DMS79 treated with DMSO at 0.1 percent for 48 hours (cell line): ENCODE data around the gene AADACL4.
A peak's percentile ranks its signal among the peaks of the same experiment; 100 is the strongest.
"Not testable (repeated sequence)": the region's sequence is repeated elsewhere in the genome, so short reads cannot be mapped to it uniquely, and the experiment has no call there.

Experiments used
- DNase-seq: peaks from one replicate; lab custom pipeline; 2025; lab: John Stamatoyannopoulos, UW

Gene AADACL4

GRCh38 chr1:12658531-12659453 is 14.9 kb downstream of the AADACL4 start:
- DNase-seq, result peak; percentile 48

- no peak for DNase-seq
Observed at GRCh38 chr1:12661606-12662219, 17.8 kb downstream of the AADACL4 start.

- no peak for DNase-seq
Observed at GRCh38 chr1:12662556-12662955, 18.7 kb downstream of the AADACL4 start.

GRCh38 chr1:12665511-12665910 is 21.6 kb downstream of the AADACL4 start:
- DNase-seq, result no peak

- no peak for DNase-seq
Observed at GRCh38 chr1:12666141-12666735, 22.4 kb downstream of the AADACL4 start.

DNA sequence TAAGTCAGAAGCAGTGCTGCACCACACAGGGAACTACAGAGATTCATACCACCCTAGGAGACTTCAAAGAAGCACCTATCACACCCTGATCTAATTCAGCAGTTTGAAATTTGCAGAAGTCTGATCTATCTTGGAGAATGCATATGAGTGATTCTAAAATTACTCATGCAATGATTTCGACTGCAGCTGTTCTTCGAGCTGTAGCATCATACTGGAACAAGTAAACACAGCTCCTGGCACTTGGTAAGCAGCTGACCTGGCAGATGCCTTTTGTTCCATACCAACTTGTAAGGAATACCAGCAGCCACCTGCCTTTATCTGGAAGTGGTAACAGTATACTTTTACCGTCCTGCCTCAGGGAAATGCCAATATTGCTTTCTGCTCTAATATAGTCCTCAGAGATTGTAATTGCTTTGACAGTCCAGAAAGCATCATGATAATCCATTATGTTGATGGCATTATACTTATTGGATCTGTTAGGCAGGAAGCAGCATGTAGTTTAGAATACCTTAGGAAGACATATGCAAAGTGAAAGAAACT is 25.7 kb downstream of the AADACL4 start:
- no peak for DNase-seq

DNA sequence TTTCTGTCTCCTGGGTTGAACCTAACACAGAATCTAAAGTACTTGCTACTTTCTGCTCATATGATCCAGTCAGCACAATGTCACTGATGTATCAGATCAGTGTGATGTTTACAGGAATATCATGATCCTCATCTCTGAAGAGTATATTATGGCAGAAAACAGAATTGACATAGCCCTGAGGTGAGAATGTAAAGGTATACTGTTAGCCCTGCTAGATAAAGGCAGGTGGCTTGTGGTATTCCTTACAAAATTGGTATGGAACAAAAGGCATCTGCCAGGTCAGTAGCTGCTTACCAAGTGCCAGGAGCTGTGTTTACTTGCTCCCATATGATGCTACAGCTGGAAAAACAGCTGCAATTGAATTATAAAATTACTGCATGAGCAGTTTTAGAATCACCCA is 30.5 kb downstream of the AADACL4 start:
- no peak for DNase-seq

DNA sequence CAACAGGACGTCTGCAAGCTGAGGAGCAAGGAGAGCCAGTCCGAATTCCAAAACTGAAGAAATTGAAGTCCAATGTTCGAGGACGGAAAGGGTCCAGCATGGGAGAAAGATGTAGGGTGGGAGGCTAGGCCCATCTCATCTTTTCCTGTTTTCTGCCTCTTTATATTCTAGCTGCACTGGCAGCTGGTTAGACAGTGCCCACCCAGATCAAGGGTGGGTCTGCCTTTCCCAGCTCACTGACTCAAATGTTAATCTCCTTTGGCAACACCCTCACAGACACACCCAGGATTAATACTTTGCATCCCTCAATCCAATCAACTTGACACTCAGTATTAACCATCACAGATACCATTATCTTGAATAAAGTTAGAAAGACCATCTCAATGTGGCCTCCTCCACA is 32.2 kb downstream of the AADACL4 start:
- not testable (repeated sequence) for DNase-seq

GRCh38 chr1:12677565-12677964 is 33.7 kb downstream of the AADACL4 start:
- no peak for DNase-seq

DNA sequence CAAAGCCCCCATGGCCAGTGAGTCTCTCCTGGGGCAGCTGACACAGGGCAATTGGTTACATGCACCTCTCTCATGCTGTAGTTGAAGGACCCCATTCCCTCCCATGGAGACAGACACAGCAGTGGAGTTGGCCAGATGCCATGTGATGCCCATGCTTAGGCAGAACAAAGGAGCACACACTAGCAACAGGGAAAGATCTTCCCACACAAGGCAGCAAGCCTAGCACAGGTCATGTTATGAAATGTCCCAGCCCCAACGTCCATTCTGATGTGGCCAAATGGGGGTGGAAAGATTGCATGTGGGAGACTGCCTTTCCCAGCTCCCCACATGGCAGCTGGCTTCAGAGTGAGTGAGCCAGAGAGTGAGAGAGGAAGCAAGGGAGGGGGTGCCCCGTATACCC is 34.5 kb downstream of the AADACL4 start:
- DNase-seq, result no peak

- DNase-seq, result no peak
Observed at GRCh38 chr1:12678820-12679219, 34.9 kb downstream of the AADACL4 start.

DNA sequence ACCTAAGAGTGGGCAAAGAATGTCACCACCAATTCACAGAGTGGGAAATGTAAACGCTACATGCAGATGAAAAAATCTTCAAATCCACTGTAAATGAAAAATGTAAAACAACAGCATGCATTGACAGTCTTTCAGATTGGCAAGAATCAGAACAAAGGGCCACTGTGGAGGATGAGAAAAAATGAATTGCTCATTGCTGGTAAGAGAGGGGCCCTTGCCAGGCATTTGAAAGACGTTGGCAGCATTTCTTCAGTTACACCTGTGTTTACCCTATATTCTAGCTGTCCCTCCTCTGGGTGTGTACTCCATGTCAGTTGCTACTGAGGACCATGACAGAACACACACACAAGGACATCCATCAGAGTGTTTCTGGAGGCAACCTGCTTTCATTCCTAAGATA is 46.3 kb downstream of the AADACL4 start:
- DNase-seq, result no peak

- DNase-seq, result no peak
Observed at GRCh38 chr1:12692967-12693782, 49.3 kb downstream of the AADACL4 start.

GRCh38 chr1:12696658-12697057 is 52.8 kb downstream of the AADACL4 start:
- DNase-seq, result no peak

DNA sequence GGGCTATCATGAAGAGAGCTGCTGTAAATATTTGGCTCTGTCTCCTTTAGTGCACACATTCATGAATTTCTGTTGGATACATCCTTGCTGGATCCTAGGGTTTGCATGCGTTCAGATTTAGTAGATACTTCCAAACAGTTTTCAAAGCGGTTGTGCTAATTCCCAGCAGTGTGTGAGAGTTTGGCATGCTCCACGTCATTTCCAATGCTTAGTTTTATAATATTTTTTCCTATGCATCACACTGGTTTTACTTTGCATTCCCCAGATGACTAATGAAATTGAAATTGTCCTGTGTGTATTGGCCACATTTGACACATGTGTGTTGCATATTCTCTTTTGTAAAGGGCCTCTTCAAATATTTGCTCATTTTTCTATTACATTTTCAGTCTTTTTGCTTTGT is 53.5 kb downstream of the AADACL4 start:
- DNase-seq, result no peak

DNA sequence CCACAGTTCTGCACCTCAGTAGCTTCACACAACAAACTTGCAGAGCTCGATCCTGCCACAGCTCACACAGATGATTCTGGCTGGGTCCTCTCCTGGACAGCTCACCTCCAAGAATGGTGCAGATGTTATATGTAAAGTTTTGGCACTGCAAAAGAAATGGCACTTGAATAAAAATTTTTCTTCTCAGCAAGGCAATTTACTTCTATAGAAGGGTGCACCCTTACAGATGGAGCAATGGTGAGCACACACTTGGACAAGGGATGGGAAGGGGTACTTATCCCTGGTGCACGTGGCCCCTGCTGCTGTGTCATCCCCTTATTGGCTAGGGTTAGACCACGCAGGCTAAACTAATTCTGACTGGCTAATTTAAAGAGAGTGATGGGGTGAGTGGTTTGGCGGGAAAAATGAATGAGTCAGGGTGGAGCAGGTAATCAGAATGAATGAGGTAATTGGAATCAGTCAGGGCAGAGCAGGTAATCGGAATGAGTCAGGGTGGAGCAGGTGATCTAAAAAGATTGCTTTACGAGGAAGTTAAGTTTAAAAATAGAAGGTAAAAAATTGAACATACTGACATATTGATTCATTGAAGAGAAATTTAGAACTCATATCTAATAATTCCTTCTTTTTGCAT is 60.1 kb downstream of the AADACL4 start:
- no peak for DNase-seq

DNA sequence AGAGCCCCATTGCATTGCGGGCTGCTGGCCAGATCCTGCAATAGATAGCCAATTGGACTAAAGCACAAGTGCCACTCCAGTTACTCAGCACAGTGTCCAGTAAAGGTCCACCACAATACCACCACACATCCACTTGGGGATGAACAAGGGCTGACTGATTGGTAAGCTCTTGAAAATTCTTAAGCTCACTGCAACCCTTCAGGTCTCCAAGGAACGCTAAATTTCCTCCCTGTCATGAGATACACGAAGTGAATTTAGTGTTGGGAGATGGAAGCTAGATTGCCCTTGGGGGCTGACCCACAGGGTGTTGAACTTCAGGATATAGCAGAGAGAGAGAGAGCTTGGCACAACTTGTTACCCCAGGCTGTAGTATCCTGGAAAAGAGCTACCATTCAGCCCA is 62.2 kb downstream of the AADACL4 start:
- DNase-seq, result no peak

GRCh38 chr1:12708396-12709090 is 64.7 kb downstream of the AADACL4 start:
- DNase-seq, result no peak

GRCh38 chr1:12709091-12709491 is 65.2 kb downstream of the AADACL4 start:
- no peak for DNase-seq

- DNase-seq, result no peak
Observed at GRCh38 chr1:12709696-12710095, 65.8 kb downstream of the AADACL4 start.

DNA sequence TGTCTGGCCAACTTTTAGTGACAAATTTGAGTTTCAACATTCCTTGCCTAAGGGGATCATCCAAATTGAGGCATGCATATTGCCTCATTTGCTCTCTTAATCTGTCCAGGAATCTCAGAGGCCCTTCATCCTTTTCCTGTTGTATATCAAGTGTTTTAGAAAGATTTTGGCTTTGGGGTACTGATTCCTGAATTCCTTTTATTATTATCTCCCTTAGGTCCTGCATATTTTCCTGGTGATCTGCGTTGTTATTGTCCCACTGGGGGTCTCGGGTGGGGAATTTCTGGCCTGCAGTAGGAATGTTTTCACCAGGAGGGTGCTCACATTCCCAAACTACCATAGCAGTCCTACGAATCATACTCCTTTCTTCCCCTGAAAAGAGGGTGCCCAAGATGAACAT is 67.7 kb downstream of the AADACL4 start:
- no peak for DNase-seq
